C1 segment of cervical spinal cord (tissue), 14 donors: ENCODE data around the gene ZBED2.
"Not testable (repeated sequence)": the region's sequence is repeated elsewhere in the genome, so short reads cannot be mapped to it uniquely, and the experiment has no call there.

ENCODE experiments used
- DNase-seq, 14 donors: peaks; one replicate each; lab custom pipeline; 2025; lab: John Stamatoyannopoulos, UW

The ZBED2 gene

DNA sequence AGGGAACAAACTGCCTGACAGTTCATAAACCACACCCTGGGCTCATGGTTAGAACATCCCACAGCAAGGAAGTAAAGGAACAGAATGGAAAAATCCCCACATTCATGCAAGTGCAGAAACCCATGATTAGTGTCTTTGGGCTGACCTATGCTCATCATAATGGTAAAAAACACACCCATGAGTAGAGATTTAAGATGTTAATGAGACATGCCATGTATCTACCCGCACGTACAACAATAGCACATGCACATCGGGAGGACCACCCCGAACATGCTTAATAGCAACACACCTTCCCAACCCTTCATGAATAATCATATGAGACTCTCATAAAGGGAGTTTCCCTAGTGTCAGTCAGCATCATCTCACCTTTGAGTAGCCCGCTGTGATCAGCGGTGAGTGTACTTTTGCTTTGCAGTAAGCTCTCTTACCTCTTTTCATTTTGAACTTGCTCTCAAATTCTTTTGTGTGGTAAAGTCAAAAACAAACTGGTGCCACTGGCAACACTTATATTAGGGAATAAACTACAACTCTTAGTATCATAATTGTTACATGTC lies 23.2 kb downstream of the ZBED2 start:
- DNase-seq, result no peak

DNA sequence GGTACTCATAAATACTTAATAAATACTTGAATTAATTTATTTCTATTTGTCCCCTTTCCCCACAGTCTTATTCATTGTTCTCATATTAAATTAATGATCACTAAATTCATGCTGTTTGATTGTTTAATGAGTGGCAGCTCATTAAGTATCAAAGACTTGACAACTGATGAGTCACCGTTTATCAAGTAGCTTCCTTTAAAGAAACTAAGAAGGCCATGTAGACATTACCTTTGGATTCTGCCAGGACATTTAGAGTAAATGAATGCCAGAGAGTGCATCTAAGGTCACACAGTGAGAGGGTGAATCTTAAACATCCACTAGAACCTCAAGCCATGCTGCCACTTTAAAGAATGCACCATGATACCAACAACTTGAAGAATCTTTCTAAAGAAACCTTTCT lies 23.9 kb downstream of the ZBED2 start:
- DNase-seq, result no peak

DNA sequence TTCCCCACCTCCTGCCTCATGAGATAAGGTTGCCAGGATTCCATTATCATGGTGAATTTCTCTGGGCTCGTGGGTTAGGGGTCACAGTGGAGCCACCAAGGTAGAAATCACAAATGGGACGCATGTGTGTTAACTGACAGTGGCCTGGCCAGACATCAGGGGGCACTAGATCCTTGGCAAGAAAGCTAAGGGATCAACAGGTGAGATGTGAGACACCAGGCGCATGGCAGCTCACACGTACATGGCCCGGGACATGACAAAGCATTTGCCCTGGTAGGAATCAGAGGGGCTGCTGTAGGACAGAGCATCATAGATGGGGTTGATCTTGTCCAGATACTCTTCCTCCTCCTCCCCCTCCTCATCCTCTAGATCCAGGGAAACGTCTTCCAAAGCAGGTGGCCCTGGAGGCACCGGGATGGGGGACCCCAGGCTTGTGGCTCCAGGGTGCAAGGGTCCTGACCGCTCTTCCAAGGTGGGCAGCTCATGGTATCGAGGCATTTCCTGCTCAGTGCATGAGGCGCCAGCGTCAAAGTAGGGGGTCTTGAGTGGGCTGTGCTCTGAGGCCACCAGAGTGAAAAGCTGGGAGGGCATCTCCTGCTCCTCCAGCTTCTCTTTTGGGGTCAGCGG lies 24.6 kb downstream of the ZBED2 start:
- no peak for DNase-seq

DNA sequence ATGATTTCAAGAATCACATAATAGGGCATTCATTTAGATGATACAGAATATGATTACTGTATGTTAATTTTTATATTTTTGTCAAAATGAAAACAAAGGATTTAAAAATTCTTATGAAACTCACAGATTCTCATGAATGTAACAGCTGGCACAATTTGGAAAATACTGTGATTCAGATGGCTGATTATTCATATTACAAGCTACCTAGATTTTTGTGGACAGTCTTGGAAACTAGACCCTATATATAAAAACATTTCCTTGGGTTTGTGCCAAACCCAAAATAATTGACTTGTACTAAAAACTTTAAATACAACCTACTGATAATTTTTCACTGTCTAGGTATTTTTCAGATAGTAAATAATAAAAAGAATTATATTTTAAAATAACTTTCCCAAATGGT lies 26.2 kb downstream of the ZBED2 start:
- DNase-seq, result no peak

DNA sequence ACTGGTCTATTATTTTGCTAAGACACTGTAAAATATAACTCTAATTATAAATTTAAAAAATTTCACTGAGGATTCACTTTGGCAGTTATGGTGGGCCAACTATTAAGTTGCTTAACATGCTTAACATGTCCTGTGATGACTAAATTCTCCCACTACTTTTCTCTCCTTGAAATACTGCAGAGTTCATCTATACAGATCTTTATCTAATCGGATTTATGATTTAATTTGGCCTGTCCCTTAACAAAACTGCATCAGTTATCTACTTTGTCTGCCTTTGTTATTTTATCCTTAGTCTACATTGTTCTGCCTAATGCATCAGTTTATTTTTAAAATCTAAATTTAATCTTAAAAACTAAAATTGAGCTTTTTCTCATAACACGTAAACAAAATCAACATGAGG lies 26.8 kb downstream of the ZBED2 start:
- DNase-seq, result no peak

DNA sequence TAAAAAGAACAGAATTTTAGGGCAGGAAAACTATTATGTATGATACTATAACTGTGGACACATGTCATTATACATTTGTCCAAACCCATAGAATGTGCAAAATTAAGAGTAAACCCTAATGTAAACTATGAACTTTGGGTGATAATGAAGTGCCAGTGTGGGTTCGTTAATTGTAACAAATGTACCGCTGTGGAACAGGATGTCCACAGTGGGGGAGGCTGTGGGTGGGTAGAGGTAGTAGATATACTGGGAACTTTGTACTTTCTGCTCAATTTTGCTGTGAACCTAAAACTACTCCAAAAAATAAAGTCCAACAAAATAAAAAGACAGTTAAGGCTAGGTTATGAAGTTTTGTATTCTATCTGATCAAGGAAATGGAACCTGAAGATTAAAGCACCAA lies 28.3 kb downstream of the ZBED2 start:
- DNase-seq, result no peak

DNA sequence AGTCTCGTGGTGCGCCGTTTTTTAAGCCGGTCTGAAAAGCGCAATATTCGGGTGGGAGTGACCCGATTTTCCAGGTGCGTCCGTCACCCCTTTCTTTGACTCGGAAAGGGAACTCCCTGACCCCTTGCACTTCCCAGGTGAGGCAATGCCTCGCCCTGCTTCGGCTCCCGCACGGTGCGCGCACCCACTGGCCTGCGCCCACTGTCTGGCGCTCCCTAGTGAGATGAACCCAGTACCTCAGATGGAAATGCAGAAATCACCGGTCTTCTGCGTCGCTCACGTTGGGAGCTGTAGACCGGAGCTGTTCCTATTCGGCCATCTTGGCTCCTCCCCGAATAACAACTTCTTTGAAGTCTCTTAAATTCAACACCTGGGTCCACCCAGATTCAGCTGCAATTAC lies 33.2 kb downstream of the ZBED2 start:
- DNase-seq, result not testable (repeated sequence)

DNA sequence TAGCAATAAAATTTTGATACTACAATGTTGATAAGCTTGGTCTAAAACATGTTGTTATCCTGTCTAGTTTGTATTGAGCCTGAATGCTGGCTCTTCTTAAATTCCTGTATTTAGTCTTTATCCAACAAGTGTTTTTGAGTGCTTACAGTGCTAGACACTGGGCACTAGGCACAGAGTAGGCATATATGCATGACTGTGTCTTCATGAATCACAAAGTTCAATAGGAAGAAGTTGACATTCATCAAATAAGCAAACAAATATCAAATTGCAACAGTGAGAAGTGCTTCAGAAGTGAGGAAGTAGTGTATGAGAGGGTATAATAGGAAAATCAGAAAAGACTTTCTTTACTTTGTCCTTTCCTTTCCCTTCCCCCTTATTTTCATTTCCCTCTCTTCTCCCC lies 46.4 kb downstream of the ZBED2 start:
- DNase-seq, result no peak

DNA sequence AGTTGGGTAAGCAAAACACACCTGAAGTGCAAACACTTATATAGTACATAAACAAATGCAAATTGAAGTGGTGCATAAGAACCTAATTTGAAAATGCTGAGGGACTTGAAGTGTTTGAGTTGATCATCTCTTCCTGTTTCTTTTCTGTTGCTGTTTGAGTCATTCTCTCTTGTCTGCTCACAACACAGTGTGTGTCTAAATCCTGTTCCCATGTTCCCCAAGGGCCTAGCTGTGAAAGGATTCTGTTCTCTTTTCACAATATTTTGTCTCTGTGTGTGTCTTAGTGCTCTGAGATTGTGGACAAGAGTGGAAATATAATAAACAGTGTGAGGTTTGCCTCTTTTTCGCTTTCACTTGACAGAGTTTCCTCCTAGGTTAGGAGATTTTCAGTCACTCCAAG lies 47.1 kb downstream of the ZBED2 start:
- no peak for DNase-seq

DNA sequence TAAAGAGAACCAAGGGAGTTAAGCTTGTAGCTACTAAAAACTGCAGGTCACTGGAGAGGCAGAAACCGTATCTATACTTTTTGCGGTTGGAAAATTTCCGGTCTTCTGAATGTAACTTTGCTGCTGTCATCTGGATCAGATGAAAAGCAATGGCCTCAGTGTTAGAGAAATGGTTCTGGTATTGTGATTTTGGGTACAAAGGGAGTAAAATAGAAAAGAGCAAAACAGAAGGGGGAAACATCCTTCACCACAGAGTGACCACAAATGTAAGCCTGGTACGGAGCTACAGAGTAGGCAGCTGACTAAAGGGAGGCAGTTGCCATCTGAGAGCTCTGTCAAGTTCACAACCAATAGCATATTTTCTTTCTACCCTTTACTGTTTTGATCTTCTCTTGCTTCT lies 47.5 kb downstream of the ZBED2 start:
- no peak for DNase-seq

DNA sequence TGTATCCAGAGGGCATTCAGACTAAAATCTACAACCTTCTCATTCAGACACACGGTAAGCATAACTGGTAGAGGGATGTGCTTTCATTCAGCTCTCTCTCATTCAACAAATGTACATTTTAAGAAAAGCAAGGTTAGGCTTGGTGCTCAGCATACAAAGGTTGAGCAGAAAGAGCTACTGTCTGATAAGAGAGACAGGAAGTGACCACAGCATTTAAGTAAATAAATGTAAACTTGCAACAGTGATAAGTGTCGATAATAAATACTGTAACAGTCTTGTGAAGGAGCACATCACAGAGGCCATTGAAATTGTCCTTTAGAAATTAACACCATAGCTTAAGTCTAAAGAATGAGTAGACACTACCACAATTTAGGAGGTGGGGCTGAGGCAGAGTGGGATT lies 49.8 kb downstream of the ZBED2 start:
- no peak for DNase-seq
